SJSA1 (cell line): Measurements from ENCODE around the gene ORC3. TPM values are rescaled to one million over a fixed set of nuclear protein-coding genes. Genes with fewer than 3 reads are reported as not detected.

Experiments used
- DNase-seq, 2 experiments: peaks; one replicate each; pipeline ENCODE4 v3.0.0-alpha.2; 2015 to 2020; ENCODE audit warnings: low spot score in 2 of 2, low read depth in 1 of 2
- H3K27ac ChIP-seq: fragments of 250-450 bp; sonication (Bioruptor Pico); 2 replicates; pipeline ENCODE4 v1.5.1; 2020; ENCODE audit warnings: mild to moderate bottlenecking, moderate library complexity
- H3K27me3 ChIP-seq: fragments of 250-450 bp; sonication (Bioruptor Pico); replicated peaks from 2 replicates; pipeline ENCODE4 v1.5.1; 2020; ENCODE audit warnings: mild to moderate bottlenecking, moderate library complexity
- H3K36me3 ChIP-seq: fragments of 250-450 bp; sonication (Bioruptor Pico); 2 replicates; pipeline ENCODE4 v1.5.1; 2020; ENCODE audit warnings: mild to moderate bottlenecking
- H3K4me1 ChIP-seq: fragments of 250-450 bp; sonication (Bioruptor Pico); replicated peaks from 2 replicates; pipeline ENCODE4 v1.6.1; 2021; ENCODE audit warnings: mild to moderate bottlenecking
- H3K4me3 ChIP-seq: fragments of 250-450 bp; sonication (Bioruptor Pico); 2 replicates; pipeline ENCODE4 v1.5.1; 2020; ENCODE audit warnings: mild to moderate bottlenecking
- H3K9me3 ChIP-seq: fragments of 250-450 bp; sonication (Bioruptor Pico); replicated peaks from 2 replicates; pipeline ENCODE4 v1.5.1; 2020; ENCODE audit warnings: mild to moderate bottlenecking
- total RNA-seq: library from RNA; depleted of rRNA; stranded (reverse); fragments of >200 nt; shearing (Covaris generic); gene quantifications from 2 replicates; pipeline ENCODE4 v1.2.3, GENCODE V29; 2014

Gene ORC3
- total RNA-seq, 1 experiment from 2014 or later, result 35.3 TPM

DNA sequence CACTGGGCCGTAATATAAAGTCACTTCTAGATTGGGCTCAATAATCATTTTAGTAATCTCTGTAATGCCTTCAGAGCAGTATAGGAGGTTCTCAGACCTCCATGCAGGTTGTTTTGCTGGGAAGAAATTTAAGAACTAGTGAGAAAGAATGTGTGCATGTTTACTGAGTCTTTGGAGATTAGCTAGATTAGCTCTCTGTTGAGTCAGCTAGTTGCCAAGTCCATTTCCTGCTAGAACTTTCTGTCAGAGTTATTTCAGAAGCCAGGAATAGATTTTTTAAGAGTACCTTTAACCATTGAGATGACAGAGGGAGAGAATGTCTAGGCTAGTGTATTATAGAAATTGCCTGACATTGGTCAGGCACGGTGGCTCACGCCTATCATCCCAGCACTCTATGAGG is 33.3 kb downstream of the ORC3 start:
- Histone ChIP-seq H3K27me3 (no peaks in the 10 kb centered on the region), H3K36me3 (peaks cover 21% of the 10 kb centered on the region), H3K9me3 (no peaks in the 10 kb centered on the region), H3K27ac (no peak overlapping the region), H3K4me3 (no peak overlapping the region), H3K4me1 (no peaks in the 10 kb centered on the region)
- DNase-seq, result no peak

- Histone ChIP-seq H3K27ac (no peak overlapping the region), H3K4me1 (no peaks in the 10 kb centered on the region), H3K9me3 (no peaks in the 10 kb centered on the region), H3K36me3 (peaks cover under 1% of the 10 kb centered on the region; the same call in 1 of the 2 replicates), H3K27me3 (no peaks in the 10 kb centered on the region), H3K4me3 (no peak overlapping the region)
- DNase-seq, result no peak
These were observed 38.5 kb downstream of the ORC3 start for GRCh38 chr6:87628424-87628823.

- no peak for DNase-seq
- H3K27me3 ChIP-seq, result no peaks in the 10 kb centered on the region
- no peaks in the 10 kb centered on the region for H3K9me3 ChIP-seq
- no peaks in the 10 kb centered on the region; the same call in 1 of the 2 replicates for H3K36me3 ChIP-seq
- no peak overlapping the region for H3K4me3 ChIP-seq
- H3K27ac ChIP-seq, result no peak overlapping the region
- no peaks in the 10 kb centered on the region for H3K4me1 ChIP-seq
These were observed 38.9 kb downstream of the ORC3 start for GRCh38 chr6:87628881-87629280.

DNA sequence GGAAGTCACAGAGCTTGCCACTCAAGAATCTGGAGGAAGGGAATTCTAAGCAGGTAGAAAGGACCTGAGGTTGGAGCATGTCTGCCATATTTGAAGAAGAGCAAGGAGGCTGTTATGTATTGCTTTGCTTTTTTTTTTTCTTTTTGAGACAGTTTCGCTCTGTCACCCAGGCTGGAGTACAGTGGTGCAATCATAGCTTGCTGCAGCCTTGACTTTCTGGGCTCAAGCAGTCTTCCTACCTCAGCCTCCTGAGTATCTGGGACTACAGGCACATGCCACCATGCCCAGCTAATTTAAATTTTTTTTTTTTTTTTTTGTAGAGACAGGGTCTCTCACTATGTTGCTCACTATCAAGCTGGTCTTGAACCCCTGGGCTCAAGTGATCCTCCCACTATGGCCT is 40.8 kb downstream of the ORC3 start:
- Histone ChIP-seq H3K4me3 (no peak overlapping the region), H3K4me1 (no peaks in the 10 kb centered on the region), H3K27ac (no peak overlapping the region), H3K36me3 (no peaks in the 10 kb centered on the region; the same call in 1 of the 2 replicates), H3K9me3 (no peaks in the 10 kb centered on the region), H3K27me3 (no peaks in the 10 kb centered on the region)
- no peak for DNase-seq

DNA sequence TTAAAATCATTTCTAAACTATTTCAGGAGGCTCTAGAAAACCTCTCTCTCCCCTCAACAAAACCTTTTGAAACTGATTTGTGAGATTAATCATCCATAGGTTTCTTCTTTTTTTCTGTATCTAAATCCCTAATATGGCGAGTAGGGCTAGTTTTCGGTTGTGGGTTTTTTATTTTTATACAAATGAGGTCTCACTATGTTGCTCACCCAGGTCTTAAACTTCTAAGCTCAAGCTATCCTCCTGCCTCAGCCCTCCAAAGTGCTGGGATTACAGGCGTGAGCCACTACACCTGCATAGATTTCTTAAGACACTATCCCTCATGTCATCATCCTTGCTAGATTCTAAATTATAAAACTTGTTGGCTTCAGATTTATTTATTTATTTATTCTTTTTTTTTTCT is 43.9 kb downstream of the ORC3 start:
- H3K4me1 ChIP-seq, result no peaks in the 10 kb centered on the region
- no peak for DNase-seq
- H3K4me3 ChIP-seq, result no peak overlapping the region
- H3K36me3 ChIP-seq, result peaks cover 7% of the 10 kb centered on the region
- no peaks in the 10 kb centered on the region for H3K27me3 ChIP-seq
- no peak overlapping the region for H3K27ac ChIP-seq
- H3K9me3 ChIP-seq, result no peaks in the 10 kb centered on the region

- Histone ChIP-seq H3K4me1 (no peaks in the 10 kb centered on the region), H3K27me3 (no peaks in the 10 kb centered on the region), H3K9me3 (no peaks in the 10 kb centered on the region), H3K36me3 (peaks cover 12% of the 10 kb centered on the region), H3K4me3 (no peak overlapping the region), H3K27ac (no peak overlapping the region)
- DNase-seq, result no peak
These were observed 46.4 kb downstream of the ORC3 start for GRCh38 chr6:87636315-87636714.

DNA sequence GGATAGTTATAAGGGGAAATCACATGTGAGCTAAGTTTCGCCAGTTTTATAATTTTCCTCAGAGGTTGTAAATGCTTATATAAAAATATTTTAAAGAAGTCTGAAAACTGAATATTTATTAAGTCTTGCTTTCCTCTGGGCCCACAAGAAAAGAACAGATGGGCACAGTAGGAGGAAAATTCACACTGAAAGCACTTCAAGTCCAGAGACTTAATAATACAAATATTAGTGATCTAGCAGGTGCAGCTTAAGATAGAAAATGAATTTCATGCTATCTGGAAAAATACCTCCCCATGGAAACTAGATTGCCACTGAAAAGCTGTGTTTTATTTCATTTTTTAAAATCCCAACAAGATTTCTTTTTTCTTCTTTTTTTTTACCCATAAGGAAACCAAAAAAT is 47.2 kb downstream of the ORC3 start:
- Histone ChIP-seq H3K27me3 (no peaks in the 10 kb centered on the region), H3K9me3 (no peaks in the 10 kb centered on the region), H3K27ac (no peak overlapping the region), H3K4me3 (no peak overlapping the region), H3K4me1 (no peaks in the 10 kb centered on the region), H3K36me3 (peaks cover 12% of the 10 kb centered on the region)
- no peak for DNase-seq

DNA sequence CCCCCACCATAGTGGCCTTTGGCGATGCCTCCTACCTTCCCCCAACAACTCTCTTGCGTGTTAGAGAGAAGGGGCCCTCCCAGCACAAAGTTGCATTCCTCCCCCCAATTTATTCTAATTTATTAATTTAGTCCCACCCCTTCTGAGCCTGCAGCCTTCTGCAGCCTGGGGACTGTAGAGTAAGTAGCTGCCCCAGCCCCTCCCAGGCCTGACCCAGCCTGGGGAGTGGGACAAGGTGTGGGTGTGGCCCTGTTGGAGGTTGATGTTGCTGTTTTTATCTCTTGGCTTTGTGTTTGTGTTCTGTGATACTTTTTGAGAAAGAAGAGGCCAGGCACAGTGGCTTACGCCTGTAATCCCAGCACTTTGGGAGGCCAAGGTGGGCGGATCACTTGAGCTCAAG is 49.4 kb downstream of the ORC3 start:
- H3K4me3 ChIP-seq, result no peak overlapping the region
- no peaks in the 10 kb centered on the region for H3K4me1 ChIP-seq
- H3K9me3 ChIP-seq, result no peaks in the 10 kb centered on the region
- DNase-seq, result no peak
- peaks cover 12% of the 10 kb centered on the region for H3K36me3 ChIP-seq
- no peaks in the 10 kb centered on the region for H3K27me3 ChIP-seq
- no peak overlapping the region for H3K27ac ChIP-seq

- Histone ChIP-seq H3K36me3 (peaks cover 12% of the 10 kb centered on the region), H3K4me3 (no peak overlapping the region), H3K27ac (no peak overlapping the region), H3K4me1 (no peaks in the 10 kb centered on the region), H3K27me3 (no peaks in the 10 kb centered on the region), H3K9me3 (no peaks in the 10 kb centered on the region)
- no peak for DNase-seq
These were observed 51.2 kb downstream of the ORC3 start for GRCh38 chr6:87641065-87641692.

DNA sequence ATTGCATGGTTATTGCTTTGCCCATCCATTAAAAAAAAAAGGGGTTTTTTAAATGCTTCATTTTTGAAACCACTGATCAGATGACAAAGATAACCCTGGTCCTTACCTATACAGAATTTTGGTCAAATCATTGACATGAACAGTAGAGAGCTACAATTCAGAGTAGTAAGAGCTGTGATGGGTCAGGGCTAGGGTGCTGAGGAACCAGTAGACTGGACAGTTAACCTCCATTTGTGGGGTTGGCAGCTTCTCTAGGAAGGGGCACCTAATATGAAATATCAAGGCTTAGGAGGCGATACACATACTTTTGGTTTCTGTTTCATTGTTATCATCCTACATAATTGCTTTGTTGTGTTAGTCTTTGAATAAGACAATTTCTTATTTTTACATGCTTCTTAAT is 55.1 kb downstream of the ORC3 start:
- H3K4me1 ChIP-seq, result no peaks in the 10 kb centered on the region
- peaks cover 4% of the 10 kb centered on the region; the same call in 1 of the 2 replicates for H3K36me3 ChIP-seq
- H3K9me3 ChIP-seq, result no peaks in the 10 kb centered on the region
- H3K27me3 ChIP-seq, result no peaks in the 10 kb centered on the region
- H3K4me3 ChIP-seq, result no peak overlapping the region
- no peak for DNase-seq
- H3K27ac ChIP-seq, result no peak overlapping the region

DNA sequence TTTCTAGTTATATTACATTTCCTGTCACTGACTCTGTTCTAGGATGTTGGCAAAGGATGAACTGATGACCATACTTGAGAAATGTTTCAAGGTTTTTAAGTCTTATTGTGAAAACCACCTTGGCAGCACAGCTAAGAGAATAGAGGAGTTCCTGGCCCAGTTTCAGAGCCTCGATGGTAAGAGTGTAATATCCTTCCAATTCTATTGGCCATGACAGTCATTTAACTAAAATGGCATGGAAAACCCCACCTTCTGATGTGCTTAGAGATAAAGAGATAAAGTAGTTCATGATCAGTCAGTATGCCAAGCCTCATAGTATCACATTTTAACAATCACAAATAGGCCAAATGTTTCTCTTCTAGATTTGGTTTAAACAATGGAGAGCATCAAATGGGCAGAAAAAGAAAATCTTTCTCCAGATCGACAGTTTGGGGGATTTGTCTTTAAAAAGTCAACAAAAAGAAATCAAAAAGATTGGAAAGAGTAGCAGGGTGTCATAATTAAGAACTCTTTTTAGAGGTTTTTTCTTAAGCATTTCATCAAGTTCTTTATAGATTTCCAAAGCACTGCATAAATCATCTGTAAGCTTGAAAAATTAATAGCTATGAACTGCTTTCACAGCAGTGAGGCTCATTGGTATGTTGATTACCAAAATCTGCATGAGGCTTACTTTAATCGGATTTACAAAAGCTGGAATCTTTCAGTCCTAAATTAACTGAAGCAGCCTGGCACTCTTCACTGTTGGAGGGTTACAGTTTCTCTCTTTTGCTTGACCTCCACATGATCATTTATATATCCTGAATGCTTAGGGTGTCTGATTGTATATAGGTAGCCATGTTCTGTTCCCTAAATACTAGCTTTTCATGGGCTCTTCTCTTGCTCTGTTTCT is 63.4 kb downstream of the ORC3 start:
- Histone ChIP-seq H3K27ac (no peak overlapping the region), H3K9me3 (no peaks in the 10 kb centered on the region), H3K27me3 (no peaks in the 10 kb centered on the region), H3K36me3 (peaks cover 29% of the 10 kb centered on the region; the same call in 1 of the 2 replicates), H3K4me3 (no peak overlapping the region), H3K4me1 (no peaks in the 10 kb centered on the region)
- DNase-seq, result no peak

- Histone ChIP-seq H3K36me3 (peaks cover 32% of the 10 kb centered on the region), H3K4me3 (no peak overlapping the region), H3K9me3 (no peaks in the 10 kb centered on the region), H3K27me3 (no peaks in the 10 kb centered on the region), H3K4me1 (no peaks in the 10 kb centered on the region), H3K27ac (no peak overlapping the region)
- DNase-seq, result no peak
These were observed 64.2 kb downstream of the ORC3 start for GRCh38 chr6:87654122-87654521.

DNA sequence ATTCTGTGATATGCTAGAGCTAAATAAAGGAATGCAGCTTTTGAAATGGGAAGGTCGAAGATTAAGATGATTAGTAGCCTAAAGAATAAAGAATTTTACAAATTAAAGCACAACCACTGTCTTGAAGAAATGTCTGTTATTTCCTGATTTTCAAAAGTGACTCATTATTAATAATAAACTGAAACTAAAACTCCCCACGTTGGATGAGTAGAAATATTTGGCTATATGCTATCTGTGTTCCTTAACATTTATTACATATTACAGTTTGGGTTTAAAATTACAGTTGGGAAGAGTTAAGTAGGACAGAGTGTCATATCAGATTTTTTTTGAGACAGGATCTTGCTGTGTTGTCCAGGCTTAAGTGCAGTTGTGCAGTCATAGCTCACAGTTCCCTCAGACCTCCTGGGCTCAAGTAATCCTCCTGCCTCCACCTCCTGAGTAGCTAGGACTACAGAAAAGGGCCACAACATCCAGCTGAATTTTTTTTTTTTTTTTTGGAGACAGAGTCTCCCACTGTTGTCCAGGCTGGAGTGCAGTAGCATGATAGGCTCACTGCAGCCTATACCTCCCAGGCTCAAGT is 65.0 kb downstream of the ORC3 start:
- Histone ChIP-seq H3K4me1 (peaks cover 2% of the 10 kb centered on the region), H3K9me3 (no peaks in the 10 kb centered on the region), H3K27ac (no peak overlapping the region), H3K36me3 (peaks cover 32% of the 10 kb centered on the region), H3K27me3 (no peaks in the 10 kb centered on the region), H3K4me3 (no peak overlapping the region)
- no peak for DNase-seq

- no peak for DNase-seq
- Histone ChIP-seq H3K27me3 (no peaks in the 10 kb centered on the region), H3K9me3 (no peaks in the 10 kb centered on the region), H3K27ac (no peak overlapping the region), H3K36me3 (peaks cover 32% of the 10 kb centered on the region), H3K4me3 (no peak overlapping the region), H3K4me1 (peaks cover 7% of the 10 kb centered on the region)
These were observed 65.9 kb downstream of the ORC3 start for GRCh38 chr6:87655824-87656223.
